Right kidney (tissue), 1 donor: ENCODE data around the gene ALDH3B1.

Experiments used
- DNase-seq: peaks from one replicate; pipeline ENCODE4 v3.0.0-alpha.2; 2016

Gene ALDH3B1

DNA sequence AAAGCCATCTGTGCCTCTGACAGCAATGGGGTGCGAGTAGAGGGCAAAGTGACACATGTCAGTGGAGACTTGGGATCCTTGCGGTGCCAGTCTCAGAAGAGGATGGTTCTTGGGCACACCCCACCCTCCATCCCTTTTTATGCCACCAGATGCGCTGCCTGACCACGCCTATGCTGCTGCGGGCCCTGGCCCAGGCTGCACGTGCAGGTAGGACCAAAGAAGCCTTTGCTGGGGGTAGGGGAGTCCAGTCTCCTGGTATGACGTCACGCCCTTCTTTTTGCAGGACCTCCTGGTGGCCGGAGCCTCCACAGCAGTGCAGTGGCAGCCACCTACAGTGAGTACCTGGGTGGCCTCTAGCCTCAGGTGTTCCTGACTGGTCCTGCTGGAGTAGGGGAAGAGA lies 21.9 kb downstream of the ALDH3B1 start:
- no peak for DNase-seq

DNA sequence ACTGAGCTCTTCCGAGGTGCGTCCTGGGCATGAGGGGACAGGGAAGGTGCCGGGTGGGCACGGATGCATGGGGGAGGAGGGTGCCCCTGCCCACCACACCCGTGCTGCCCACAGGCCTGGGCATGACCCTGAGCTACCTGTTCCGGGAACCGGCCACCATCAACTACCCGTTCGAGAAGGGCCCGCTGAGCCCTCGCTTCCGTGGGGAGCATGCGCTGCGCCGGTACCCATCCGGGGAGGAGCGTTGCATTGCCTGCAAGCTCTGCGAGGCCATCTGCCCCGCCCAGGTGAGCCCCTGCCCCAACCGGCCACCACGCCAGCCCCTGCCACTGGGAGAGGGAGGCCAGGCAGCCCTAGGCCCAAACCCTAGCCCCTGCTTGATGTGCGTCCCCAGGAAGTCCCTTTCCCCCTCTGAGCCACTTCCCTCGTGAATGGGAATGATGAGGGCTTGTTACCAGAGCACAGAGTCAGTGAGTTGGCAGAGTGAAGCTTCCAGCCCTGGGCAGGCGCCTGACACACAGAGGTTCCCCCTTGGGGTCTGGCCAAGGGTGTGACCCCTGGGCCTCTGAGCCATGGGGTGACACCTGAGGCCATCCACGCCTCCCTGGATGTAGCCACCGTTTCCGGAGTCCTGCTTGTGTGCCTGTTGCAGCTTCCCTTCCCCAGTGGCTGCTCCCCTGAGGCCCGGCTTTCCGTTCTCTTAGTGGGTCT lies 23.0 kb downstream of the ALDH3B1 start:
- no peak for DNase-seq

DNA sequence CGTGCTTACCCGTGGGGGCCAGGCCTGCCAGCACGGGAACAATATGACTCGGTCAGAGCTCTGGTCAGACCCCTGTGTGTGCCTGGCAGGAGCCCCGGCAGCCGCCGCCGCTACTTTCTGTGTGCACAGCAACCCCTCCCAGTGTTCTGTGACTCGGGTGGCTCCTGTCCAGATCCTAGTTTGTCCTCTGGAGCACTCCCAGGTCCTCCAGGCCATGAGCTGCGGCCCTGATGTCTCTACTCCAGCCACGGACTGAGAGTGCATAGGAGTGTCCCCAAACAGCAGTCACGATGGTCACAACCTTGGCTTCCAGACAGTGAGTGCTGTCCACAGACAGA lies 23.6 kb downstream of the ALDH3B1 start:
- DNase-seq: no peak

GRCh38 chr11:68035266-68035876 lies 25.2 kb downstream of the ALDH3B1 start:
- no peak for DNase-seq

DNA sequence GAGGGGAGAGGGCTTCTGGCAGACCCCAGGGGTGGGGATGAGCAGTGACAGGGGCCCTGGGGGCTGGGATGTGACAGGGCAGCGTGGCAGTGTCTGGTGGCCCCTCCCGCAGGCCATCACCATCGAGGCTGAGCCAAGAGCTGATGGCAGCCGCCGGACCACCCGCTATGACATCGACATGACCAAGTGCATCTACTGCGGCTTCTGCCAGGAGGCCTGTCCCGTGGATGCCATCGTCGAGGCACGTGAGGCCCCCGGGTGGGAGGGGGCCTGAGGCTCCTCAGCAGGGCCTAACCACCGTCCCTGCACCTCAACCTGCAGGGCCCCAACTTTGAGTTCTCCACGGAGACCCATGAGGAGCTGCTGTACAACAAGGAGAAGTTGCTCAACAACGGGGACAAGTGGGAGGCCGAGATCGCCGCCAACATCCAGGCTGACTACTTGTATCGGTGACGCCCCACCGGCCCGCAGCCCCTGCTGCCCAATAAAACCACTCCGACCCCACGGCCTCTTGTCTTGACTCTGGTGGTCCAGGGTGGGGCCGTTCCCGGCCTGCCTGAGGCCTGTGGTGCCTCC lies 26.1 kb downstream of the ALDH3B1 start:
- no peak for DNase-seq

- DNase-seq: no peak
Observed at GRCh38 chr11:68036717-68037239, 26.7 kb downstream of the ALDH3B1 start.

DNA sequence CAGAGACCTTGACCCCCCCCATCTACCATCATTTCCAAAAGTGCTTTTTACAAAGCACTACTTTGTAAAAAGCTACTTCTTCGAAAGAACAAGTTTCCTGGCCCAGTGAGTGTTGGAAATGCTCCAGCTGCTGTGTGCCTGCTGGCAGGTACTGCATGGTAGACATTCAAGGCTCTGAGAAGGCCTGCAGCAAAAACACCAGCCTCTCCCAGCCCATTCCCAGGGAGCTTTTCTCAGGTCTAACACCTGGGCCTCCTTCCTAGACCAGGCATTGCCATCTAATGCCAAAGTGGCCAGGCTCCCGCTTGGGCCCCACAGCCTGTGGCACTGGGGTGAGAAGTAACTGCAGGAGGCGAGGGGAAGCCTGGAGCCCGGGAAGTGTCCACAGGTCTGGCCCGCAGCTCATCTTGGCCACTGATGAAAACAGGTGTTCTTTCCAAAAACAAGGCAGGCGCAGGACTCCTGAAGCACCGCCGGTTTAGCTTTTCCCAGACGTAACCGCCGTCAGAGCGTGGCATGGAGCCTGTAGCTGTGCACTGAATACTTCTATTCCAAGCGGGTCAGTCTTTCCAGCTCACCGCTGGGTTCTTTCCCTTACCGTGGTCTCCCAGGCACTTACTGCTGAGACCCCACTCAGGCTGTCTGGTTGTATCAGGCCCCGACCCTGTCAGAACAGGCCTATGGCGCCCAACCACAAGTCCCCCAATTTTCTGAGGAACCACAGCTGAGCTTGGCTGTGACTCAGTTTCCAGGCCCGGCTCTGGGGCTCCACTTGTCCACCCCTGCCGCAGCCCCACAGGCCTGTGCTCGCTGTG lies 27.5 kb downstream of the ALDH3B1 start:
- no peak for DNase-seq

- DNase-seq: no peak
Observed at GRCh38 chr11:68038226-68038717, 28.1 kb downstream of the ALDH3B1 start.

DNA sequence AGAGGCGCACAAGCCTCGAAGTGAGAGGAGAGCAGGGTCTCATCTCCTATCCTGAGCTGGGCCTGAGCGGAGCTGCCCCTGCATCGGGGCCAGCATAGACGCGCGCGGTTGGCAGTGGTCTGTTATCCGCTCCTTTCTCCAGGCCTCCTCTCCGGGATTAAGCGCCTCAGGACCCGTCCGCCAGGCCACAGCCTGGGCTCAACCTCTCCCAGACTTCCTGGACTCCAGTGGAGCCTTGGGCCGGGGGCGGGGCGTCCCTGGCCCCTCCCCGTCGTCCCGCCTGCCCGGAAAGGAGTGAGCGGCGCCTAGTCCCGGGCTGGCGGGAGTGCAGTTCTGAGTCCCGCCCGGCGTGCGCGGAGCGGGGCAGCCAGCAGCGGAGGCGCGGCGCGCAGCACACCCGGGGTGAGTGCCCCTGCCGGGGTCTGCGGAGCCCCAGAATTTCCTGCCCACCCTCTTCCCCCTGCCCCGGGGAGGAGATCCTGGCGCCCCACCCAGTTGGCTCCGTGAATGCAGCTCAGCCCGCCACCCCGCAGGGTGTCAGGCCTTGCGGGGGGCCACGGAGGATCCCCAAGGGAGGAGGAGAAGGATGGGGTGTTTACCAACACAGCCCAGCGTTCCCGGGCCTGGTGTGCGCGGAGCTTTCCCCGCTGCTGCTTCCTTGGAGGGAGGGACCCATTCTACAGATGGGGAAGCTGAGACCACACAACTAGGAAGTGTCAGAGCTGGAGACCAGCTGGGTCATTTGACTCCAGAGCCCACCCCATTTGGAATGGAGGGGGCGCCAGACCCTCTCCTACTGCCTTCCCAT lies 28.8 kb downstream of the ALDH3B1 start, which contains the start of gene TCIRG1:
TSS of gene TCIRG1 (plus strand) at position 308 of the 808 bp plus-strand sequence. CDS start 2,247 bp downstream, outside the sequence.
- peak; percentile 75 for DNase-seq

- no peak for DNase-seq
Observed at GRCh38 chr11:68039526-68040086, 29.5 kb downstream of the ALDH3B1 start.

- DNase-seq: peak; percentile 63
Observed at GRCh38 chr11:68040101-68040956, 30.2 kb downstream of the ALDH3B1 start.

DNA sequence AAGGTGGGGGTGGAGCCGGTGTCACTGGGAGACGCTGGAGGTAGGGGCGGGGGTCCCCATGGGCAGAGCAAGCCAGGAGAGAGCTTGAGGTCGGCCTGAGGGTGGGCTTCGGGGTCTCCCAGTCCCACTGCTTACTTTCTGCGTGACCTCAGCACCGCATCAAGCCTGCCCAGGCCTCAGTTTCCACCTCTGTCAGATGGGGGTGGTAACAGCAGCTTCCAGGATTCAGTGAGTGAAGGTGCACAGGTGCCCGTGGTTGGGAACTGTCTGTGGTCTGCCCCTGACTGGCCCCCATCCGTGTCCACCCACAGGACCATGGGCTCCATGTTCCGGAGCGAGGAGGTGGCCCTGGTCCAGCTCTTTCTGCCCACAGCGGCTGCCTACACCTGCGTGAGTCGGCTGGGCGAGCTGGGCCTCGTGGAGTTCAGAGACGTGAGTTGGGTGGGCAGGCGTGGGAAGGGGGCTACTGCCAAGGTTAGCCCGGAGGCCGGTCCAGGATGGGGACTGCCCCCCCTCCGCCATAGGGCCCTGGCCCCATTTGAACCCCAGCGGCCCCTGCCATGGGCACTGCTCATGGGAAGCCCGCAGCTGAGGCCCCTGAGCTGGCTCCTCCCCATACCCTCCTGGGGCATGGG lies 30.9 kb downstream of the ALDH3B1 start:
- DNase-seq: no peak

GRCh38 chr11:68041617-68042218 lies 31.6 kb downstream of the ALDH3B1 start:
- no peak for DNase-seq

DNA sequence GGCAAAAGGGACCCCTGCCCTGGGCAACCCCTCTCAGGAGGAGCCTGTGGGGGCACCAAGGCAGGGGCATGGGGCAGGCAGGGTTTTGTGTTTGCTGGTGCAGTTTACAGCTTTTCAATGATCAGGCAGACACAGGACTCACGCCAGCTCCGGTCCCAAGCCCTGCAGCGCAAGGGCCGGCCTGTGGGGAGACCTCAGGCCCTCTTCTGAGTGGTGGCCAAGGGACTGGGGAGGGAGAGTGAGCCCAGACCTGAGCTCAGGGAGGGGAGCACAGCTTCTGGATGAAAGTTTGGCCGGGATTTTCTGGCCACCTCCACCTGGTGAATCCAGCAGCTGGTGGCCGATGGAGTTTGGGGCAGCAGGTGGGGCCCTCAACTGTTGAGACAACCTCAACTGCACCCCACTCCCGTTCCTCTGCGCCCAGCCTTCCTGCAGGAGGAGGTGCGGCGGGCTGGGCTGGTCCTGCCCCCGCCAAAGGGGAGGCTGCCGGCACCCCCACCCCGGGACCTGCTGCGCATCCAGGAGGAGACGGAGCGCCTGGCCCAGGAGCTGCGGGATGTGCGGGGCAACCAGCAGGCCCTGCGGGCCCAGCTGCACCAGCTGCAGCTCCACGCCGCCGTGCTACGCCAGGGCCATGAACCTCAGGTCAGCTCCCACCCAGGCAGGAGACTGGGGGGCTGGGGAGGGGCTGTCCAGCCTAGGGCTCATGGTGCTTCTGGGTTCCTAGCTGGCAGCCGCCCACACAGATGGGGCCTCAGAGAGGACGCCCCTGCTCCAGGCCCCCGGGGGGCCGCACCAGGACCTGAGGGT lies 32.3 kb downstream of the ALDH3B1 start:
- DNase-seq: no peak

DNA sequence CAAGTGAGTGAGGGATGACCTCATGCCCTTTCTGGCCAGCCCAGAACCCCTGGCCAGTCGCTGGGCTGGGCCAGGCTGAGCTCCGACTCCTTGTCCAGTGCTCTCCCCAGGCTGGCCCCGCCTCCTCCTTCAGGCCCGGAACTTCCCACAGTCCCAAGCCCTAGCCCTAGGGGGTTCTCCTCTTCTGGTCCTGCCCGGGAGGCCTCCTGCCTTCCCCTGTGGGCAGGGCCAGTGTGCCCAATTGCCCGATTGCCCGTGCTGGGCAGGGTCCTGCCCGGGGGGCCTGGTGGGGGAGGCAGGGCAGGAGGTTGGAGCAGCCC lies 32.9 kb downstream of the ALDH3B1 start:
- no peak for DNase-seq

- no peak for DNase-seq
Observed at GRCh38 chr11:68043349-68044144, 33.4 kb downstream of the ALDH3B1 start.

DNA sequence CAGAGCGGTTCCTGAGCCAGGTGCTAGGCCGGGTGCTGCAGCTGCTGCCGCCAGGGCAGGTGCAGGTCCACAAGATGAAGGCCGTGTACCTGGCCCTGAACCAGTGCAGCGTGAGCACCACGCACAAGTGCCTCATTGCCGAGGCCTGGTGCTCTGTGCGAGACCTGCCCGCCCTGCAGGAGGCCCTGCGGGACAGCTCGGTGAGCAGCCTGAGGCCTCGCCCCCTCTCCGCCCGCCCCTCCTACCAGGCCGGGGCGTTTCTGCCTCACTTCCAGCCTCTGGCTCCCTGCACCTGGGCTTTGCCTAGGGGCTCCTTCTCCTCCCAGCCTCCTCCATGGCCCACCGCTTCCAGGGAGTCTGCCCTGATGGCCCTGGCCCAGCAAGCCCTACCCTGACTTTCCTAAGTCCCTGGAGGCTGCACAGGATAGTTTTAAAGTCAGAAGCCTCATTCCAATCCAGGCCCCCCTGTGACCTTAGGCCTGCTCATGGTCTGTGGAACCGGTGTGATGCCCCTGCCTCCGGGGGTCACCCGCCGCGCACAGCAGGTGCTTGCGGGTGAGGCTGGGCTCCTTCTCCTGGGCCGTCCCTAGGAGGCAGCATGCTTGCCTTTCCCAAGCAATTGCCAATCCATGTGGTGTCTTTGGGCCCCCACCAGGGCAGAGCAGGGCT lies 34.2 kb downstream of the ALDH3B1 start:
- no peak for DNase-seq
